Lower leg skin (tissue), 3 donors: ENCODE data around the gene DIP2C.

Experiments used
- POLR2A ChIP-seq, 2 donors: fragments of 450-650 bp; IDR thresholded peaks; one replicate each; pipeline ENCODE4 v1.6.1; 2016 to 2017; ENCODE audit warnings: antibody characterized with exemption in 2 of 2, mild to moderate bottlenecking in 1 of 2, moderate library complexity in 1 of 2
- TF ChIP-seq, protein P1 (sequence below), 3 donors: fragments of 450-650 bp; IDR thresholded peaks; one replicate each; pipeline ENCODE4 v1.5.1; 2016; ENCODE audit warnings: antibody characterized with exemption in 3 of 3, mild to moderate bottlenecking in 3 of 3, moderate library complexity in 2 of 3

DNA sequence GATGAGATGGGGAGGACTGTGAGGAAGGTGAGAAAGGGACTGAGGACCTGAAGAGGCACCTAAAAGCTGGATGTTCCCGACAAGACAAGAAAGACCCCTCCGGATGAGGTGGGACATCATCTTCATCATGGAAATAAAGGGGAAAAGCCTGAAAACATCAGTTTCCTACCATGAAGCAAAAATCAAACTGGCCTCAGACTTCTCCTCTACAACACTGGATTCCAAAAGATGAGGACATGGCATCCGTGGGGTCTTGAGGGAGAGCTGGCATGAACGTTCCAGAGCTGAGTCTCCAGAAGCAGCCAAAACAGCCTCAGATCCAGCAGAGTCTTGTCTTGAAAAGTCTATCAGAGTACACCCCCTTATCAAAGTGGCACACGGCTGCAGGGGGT is 44.5 kb downstream of the DIP2C start:
- TF ChIP-seq, protein P1, sequence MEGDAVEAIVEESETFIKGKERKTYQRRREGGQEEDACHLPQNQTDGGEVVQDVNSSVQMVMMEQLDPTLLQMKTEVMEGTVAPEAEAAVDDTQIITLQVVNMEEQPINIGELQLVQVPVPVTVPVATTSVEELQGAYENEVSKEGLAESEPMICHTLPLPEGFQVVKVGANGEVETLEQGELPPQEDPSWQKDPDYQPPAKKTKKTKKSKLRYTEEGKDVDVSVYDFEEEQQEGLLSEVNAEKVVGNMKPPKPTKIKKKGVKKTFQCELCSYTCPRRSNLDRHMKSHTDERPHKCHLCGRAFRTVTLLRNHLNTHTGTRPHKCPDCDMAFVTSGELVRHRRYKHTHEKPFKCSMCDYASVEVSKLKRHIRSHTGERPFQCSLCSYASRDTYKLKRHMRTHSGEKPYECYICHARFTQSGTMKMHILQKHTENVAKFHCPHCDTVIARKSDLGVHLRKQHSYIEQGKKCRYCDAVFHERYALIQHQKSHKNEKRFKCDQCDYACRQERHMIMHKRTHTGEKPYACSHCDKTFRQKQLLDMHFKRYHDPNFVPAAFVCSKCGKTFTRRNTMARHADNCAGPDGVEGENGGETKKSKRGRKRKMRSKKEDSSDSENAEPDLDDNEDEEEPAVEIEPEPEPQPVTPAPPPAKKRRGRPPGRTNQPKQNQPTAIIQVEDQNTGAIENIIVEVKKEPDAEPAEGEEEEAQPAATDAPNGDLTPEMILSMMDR (IDR thresholded peaks at IDR 0.05), result no peak
- no peak for TF ChIP-seq POLR2A (IDR thresholded peaks at IDR 0.05)
